Measurements from ENCODE around the gene NODAL.

Gene NODAL

DNA sequence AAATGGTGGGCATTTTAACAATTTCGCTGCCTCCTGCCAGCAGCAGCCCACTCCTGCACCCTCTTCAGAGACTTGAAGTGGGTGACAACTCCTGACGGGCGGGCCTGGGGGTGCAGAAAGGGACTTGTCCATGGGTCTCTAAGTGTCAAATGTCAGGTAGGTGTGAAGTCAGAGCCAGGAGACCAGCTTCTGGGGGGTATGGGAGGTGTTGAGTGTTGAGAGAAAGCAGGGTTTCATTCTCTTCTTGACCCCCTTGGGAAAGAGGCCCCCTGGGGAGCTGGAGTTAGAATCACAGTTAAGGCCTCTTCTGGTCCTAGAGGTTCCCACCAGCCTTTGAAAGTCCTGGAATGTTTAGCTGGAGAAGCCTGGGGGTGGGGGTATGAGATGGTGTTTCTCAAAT is 25.5 kb upstream of the NODAL start:
- H3K4me3 ChIP-seq (ENCODE audit: low read length) = no peak overlapping the region
- no peak for DNase-seq (ENCODE audit: low read depth, low spot score)

DNA sequence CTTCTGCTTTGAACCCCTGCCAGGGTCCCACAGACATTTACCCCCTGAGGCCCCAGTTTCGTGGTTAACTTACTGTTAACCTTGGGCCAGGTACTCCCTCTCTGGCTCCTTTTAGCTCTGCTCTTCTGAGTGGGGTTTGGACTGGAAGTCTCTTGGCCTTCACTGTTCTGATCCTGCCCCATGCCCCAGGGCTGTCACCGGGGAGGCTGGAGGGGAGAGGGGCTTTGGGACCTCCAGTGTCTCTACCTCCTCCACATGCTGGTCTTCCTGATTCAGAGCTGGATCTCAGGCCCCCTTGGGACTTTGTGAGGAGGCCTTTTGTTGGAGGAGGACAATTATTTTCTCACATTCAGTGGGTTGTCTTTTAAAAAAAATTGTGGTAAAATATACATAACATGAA is 24.4 kb upstream of the NODAL start:
- no peak overlapping the region for H3K4me3 ChIP-seq (ENCODE audit: low read length)
- no peak for DNase-seq (ENCODE audit: low read depth, low spot score)

DNA sequence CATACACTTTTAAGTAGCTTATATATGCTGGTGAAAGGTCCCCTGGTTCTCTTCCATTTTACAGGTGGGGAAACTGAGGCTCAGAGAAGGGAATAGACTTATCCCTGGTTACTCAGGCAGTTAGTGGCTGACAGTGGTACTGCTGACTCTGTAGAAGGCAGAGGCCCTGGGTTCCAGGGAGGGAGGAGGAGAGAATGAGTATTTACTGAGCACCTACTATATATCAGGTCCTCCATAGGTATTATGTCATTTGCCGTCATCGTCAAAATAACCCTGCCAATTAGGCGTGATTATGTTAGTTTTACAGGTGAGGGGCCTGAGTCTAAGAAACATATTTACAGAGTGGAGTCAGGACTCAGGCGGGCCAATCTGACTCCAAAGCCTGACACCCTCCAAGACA is 23.8 kb upstream of the NODAL start:
- H3K4me3 ChIP-seq (ENCODE audit: low read length) = no peak overlapping the region
- DNase-seq (ENCODE audit: low read depth, low spot score) = no peak

DNA sequence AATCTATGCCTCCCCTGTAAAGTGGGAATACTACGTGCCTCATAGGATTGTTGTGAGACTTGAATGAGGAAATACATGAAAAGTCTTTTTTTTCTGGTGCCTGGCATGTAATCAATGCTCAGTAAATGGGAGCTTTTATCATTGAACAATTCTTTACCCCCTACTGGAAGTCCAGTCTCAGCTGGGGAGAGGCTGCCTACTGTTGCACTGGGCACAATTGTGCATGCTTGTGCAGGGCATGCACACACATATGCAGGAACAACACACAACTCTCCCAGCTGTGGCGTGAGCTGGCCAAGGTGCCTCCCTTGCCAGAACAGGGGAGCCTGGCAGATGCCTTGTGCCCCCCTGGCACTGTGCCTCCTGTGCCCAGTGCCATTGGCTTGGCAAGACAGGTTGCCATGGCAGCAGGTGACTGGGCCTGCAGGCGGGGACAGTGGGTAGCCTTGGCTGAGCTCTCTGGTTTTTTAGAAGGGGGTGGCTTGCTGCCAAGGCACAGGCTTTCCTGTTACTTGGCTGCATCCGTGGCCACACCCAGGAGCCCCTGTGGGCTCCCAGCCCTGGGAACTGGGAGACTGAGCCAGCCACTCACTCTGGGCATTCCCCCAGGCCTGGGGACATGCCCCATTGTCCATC is 21.0 kb upstream of the NODAL start:
- DNase-seq (ENCODE audit: low read depth, low spot score) = no peak
- H3K4me3 ChIP-seq (ENCODE audit: low read length) = no peak overlapping the region

DNA sequence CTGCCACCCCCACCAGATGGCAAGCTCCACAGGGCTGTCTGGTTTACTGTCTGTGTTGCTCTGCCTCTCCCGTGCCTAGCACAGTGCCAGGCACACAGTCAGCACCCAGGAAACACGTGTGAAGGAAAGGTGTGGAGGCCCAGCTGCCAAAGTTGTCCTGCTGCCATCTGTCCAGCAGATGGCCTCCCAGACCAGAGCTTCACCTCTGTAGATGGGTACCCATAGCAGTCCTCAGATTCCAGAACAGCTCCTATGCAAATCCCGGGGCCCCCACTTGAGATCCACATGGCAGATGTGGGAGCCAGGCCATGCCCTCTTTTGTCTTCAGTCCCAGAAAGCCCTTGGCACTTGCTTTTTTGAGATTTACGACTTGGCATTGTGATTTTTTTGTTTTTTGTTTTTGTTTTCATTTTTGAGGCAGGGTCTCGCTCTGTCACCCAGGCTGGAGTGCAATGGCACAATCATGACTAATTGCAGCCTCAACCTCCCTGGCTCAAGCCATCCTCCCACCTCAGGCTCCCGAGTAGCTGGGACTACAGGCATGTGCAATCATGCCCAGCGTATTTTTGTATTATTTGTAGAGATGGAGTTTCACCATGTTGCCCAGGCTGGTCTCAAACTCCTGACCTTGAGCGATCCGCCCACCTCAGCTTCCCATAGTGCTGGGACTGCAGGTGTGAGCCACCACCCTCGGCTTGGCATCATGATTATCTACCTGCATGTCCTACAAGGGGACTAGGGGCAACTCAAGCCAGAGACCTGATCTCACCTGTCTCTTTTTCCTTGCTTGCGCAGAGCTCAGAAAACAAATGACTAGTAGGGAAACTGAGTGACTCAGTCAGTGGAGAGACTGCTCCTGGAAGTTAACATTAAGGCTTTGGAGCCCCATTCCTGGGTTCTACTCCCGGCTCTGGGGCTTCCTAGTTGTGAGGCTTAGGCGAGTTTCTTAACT is 20.2 kb upstream of the NODAL start:
- DNase-seq (ENCODE audit: low read depth, low spot score) = no peak
- H3K4me3 ChIP-seq (ENCODE audit: low read length) = no peak overlapping the region

DNA sequence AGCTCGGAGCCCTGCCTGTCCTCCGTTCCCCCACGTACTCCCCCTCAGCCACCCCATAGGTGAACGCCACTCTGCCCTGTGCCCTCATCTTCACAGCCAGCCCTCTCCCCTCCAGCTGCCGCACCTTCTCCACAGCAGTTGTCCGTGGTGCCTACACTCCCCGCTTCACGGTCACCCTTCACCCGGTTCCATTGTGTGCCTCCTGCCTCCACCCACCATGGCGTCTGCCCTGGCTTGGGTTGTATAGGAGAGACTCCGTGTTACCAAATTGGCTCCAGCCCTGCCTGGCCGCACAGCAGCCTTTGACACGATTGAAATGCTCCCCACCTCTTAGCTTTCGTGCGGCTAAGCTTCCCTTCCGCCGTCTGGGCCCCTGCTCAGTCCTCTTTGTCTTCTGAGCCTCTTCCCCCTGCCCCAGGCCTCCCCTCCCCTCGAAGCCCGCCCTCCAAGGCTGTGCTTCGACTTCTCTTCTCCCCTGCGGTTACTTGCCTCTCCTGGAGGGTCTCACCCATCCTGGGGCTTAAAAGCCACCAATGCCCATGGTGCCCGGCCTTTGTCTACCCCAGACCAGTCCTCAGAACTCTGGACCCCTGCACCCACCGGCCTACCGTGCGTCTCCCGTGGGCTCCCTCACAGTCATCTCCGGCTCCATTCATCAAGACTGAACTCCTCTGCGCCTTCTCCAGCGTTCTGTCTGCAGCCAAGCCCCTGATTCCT is 18.5 kb upstream of the NODAL start:
- H3K4me3 ChIP-seq (ENCODE audit: low read length) = no peak overlapping the region
- no peak for DNase-seq (ENCODE audit: low read depth, low spot score)

DNA sequence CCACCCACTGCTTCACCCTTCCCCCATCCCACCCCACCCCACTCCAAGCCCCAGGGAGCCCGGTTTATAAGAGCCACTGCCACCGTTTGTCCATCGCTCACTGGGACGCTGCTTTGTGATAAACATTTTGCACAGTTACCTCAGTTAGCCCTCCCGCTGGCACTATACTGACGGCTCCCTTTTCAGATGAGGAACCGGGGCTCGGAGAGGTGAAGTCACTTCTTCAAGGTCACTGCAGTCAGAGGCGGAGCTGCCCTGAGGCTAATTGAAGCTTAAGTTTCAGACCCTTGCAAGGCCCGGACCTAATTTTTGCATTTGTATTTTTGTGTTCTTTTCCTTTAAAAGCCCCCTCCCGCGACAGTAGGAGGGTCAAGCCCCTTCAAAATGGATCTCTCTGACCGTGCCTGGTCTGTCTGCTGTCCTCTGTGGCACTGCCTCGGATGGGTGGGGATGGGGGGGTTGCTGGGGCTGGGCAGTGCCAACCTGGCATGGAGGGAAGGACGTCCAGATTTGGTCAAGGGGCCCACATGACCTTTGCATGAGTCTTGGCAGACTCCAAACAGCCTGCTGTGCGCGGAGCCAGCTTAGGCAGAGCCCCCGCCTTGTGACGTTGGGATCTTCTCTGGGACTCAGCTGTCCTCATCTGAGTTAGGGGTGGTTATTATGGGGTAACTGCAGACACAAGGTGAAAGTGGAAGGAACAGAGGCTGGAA is 17.7 kb upstream of the NODAL start:
- H3K4me3 ChIP-seq (ENCODE audit: low read length) = no peak overlapping the region
- DNase-seq (ENCODE audit: low read depth, low spot score) = no peak

DNA sequence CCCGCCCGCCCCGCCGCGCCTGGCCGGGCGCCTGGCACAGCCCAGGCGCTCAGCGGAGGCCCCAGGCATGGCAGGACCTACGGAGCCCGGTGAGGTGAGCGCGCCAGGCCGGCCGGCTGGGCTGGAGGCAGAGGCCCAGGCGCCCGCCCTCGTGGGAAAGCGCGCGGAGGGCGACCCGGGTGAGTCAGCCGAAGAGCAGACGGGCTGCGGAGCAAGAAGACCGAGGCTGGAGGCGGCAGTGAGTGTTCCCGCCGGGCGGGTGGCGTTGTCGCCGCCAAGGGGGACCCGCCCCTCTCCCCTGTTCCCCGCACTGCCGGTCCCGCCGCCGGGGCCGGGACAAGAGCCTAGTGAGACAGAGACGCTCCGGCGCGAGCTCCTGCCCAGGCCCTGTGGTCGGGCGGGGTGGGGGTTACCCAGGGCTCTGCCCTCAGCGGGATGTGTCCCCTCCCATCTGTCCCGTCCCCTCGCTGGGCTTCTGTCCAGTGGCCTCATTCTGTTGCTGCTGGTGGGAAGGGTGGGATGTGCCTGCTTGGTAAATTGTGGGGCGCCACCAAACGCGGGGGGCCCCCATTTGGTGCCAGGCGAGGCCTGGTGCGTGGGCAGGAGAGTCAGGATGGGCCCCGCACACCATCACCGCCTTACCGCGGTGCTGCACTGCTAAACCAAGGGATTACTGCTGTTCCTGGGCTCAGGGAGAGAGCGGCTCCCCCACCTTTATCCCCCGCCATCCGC is 17.0 kb upstream of the NODAL start:
- no peak overlapping the region for H3K4me3 ChIP-seq (ENCODE audit: low read length)
- DNase-seq (ENCODE audit: low read depth, low spot score) = no peak

DNA sequence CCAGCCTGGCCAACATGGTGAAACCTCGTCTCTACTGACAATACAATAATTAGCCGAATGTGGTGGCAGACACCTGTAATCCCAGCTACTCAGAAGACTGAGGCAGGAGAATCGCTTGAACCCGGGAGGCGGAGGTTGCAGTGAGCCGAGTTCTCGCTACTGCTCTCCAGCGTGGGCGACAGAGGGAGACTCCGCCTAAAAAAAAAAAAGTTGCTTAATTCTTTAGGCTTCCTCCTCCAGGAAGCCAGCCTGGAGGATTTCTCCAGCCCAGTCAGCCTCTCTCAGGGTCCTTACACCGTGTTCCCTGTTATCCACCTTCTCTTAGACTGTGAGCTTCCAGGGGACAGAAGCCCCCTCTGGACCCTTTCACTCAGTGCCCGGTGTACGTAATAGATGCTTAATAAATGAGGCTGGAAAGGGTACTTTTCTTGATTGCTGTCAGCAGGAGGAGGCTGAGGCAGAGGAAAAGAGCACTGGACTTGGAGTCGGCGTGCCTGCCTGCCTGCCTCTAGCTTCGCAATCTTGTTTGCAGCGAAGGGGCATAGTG is 16.4 kb upstream of the NODAL start:
- no peak overlapping the region for H3K4me3 ChIP-seq (ENCODE audit: low read length)

DNA sequence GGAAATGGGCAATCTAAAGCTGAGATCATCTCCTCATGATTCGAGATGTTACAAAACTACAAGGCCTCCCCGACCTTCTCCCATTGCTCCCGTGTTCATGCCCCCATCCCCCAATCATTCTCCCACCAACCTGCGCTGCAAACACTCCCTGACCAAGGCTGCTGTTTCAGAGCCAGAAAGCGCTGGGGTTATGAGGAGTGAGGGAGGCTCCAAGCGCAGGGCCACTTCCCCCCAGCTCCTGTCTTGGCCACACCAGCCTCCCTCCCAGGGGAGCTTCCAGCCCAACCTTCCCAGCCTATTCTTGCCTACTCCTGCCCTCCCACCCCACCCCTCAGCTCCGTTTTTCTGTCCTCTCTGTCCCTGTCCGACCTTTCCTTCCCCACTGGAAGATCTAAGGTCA is 14.7 kb upstream of the NODAL start:
- H3K4me3 ChIP-seq (ENCODE audit: low read length) = no peak overlapping the region
- DNase-seq (ENCODE audit: low read depth, low spot score) = no peak

More for the DNA sequence above, 16.4 kb upstream of the NODAL start:
- no peak for DNase-seq (ENCODE audit: low read depth, low spot score)

DNA sequence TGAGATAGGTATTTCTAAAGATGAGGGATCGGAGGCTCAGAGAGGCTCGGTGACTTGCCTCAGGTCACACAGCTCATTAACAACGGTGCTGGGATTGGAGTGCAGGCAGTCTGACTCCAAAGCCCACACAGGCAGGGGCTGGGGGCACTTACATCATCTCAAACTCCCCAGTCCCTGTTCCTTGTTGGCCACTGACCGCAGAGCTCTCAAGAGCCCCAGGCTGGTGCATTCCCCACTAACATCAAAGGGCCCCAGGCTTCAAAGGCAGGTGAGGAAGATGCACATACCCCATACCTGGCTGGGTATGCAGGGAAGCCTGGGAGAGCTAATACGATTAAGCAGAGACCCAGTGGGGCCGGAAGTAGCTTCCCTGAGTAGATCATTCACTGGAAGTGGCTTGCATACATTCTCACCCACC is 13.7 kb upstream of the NODAL start:
- DNase-seq (ENCODE audit: low read depth, low spot score) = no peak
- no peak overlapping the region for H3K4me3 ChIP-seq (ENCODE audit: low read length)

DNA sequence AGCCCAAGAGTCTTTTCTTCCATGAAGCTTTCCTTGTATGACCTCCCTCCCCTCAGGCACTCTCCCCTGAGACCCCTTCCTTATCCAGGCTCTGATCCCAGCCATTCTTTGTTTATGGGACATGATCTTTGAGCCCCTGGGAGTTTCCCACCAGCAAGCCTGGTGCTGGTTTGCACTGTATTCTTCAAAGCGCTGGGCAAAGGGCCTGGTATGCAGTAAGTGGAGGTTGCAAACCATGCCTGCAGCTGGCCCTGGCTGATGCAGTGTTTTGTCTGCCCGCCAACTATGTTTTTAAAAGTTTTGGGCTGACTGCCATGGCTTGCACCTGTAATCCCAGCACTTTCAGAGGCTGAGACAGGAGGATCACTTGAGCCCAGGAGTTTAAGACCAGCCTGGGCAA is 6.8 kb upstream of the NODAL start:
- H3K4me3 ChIP-seq (ENCODE audit: low read length) = no peak overlapping the region
- DNase-seq (ENCODE audit: low read depth, low spot score) = no peak

DNA sequence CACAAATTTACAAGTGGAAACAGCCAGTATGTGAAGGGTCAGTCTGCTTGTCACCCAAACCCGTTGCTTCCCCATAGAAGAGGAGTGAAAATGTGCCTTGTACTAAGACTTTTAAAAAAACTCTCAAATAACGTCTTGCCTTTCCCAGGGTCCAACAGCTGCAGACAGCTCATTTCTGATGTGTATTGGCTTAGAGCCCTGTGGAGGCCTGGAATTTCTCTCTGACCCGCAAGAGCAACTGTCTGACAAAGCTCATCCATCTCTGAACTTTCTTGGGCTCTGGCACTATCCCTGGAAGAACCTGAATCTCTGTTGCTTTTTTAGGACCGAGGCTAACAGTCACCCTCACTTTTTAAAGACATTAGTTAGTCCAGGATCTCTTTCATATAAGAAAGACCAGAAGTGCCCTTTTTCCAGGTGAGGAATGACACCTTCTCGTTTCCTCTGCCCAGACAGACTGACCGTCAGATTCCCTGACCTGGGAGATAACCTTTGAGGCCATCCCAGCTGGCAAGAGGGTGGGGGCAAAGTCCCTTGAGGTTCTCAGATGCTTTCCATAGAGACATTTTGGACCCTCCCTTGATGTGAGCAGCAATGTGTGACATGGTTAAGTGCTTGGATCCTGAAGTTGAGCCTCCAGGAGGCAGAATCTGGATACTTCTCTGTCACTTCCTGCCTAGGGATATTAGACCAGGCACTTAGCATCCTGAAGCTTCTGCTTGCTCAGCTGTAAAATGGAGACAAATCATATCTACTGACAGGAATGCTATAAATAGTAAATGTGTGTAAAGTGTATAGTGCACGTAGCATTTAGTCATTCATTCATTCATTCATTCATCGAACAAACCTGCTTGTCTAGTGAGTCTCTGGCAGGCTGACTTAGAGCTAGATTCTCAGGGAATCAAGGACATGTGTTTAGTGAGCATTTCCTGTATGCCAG is 4.5 kb upstream of the NODAL start:
- no peak for DNase-seq (ENCODE audit: low read depth, low spot score)
- H3K4me3 ChIP-seq (ENCODE audit: low read length) = no peak overlapping the region

DNA sequence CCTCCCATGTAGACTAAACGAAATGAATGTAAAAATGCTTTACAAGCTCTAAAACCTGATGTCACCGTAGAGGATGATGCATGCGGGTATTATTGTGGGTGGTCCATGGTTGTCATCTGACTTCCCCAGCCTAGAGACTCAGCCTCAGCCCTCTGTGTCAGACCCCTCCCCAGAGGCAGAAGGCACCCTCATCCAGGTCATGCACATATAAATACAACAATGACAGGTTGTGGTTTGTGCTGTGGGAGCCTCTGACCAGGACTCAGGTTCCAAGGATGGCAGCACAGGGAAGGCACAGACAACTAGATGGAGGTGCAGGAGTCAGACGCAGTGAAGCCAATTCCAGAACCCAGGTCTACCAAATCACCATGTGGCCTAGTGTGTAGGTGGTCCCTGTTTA is 3.3 kb upstream of the NODAL start:
- DNase-seq (ENCODE audit: low read depth, low spot score) = no peak
- H3K4me3 ChIP-seq (ENCODE audit: low read length) = no peak overlapping the region

DNA sequence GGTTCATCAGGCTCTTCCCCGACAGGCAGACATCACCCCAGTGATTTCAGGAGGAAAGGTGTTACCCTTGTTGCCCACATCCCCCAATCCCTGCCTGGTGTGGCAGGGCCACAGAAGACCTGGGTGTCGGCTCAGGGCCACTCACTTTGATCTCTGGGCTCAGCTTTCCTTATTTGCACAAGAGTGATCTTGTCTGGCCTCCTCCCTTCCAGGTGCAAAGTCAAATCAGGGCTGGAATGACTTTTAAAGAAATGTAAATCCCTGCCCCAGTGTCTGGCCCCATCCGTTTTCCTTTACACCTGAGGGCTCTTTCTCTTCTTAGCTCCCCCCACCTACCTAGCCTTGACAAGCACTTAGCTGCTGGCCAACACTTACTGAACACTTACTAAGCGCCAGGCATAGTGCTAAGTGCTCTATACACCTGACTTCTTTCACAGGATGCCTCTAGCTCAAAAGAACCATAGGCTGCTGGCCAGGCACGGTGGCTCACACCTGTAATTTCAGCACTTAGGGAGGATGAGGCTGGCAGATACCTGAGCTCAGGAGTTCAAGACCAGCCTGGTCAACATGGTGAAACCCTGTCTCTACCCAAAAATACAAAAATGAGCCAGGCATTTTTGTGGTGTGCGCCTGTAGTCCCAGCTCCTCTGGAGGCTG is 979 bp upstream of the NODAL start:
- DNase-seq (ENCODE audit: low read depth, low spot score) = no peak
- H3K4me3 ChIP-seq (ENCODE audit: low read length) = no peak overlapping the region

DNA sequence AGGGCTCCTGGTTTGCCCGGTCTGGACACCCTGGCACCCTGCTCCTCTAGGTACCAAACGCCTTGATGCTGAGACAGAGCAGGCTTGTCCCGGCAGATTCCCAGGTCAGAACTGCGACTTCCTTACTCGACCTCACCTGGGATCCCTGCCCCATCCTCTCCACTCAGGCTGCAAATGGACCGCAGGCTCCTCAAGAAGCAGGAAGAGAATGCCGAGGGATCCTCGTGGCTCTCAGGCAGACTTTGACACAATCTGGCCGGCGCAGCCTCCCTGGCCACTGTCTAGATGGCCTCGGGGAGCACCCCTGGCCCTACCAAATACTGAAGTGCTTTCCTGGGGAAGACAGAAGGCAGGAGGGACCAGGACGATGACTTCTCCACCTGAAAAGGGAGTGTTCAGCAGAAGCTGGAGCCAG is 421 bp upstream of the NODAL start:
- no peak for DNase-seq (ENCODE audit: low read depth, low spot score)
- no peak overlapping the region for H3K4me3 ChIP-seq (ENCODE audit: low read length)
